ENCODE results near the gene POLA2. TPM values are rescaled to one million over a fixed set of nuclear protein-coding genes. Genes with fewer than 3 reads are reported as not detected.

Gene POLA2
- polyA plus RNA-seq, 3 donors from 2014 or later: 10.1 to 11.8 (median 11.8) TPM

DNA sequence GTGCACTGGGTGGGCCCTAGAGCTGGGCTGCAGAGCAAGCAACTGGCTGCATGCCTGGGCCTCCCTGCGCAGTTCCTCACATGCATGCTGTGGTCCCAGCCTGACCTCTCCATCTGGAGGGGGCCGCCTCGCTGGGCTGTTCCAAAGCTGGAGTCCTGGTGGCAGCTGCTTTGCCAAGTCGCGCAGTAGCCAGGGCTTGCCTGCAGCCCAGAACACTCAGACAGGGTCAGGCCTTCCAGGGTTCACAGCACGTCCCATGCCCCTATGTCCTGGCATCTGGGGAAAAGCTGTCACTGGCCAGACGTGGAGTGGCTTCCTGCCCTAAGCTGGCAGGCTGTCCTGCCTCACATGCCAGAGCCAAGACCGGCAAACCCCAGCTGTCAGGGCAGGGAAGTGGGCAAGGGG, 36.4 kb downstream of the POLA2 start:
- Mint-ChIP-seq H3K4me1 (no peaks in the 10 kb centered on the region), H3K4me3 (no peak overlapping the region), H3K36me3 (peaks cover 7 to 29% (median 21%) of the 10 kb centered on the region in 3 donors), H3K9me3 (no peaks in the 10 kb centered on the region), H3K27me3 (ENCODE audit: low read depth in 3 of 3) (peaks cover 0 to 2% (median 0%) of the 10 kb centered on the region in 3 donors), H3K27ac (no peak overlapping the region)
- no peak for DNase-seq

DNA sequence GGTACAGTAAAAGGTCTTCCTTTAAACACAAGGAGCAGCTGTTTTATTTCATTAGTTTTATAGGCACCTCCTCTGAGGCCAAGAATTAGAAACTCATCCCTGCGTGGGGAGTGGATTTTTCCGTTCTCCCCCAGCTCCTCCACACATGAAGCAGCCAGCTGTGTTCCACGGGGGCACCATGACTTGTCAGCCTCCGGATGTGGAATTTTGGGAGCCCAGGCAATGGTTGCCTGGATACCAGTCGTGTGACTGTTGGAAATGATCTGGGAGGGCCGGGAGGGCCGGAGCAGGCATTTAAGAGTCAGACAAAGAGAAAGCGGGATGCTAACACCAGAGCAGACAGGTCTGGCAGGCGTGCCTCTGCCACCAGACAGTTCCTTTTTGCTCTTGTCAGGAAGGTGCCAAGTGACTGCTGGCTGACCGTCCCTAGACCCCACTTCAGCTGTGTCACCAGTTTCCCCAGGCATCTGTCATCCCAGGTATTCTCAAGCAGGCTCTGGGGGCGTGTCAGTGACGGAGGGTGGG, 37.0 kb downstream of the POLA2 start:
- Mint-ChIP-seq H3K27ac (no peak overlapping the region), H3K4me3 (no peak overlapping the region), H3K36me3 (peaks cover 7 to 27% (median 19%) of the 10 kb centered on the region in 3 donors), H3K9me3 (no peaks in the 10 kb centered on the region), H3K27me3 (ENCODE audit: low read depth in 3 of 3) (peaks cover 0 to 2% (median 0%) of the 10 kb centered on the region in 3 donors), H3K4me1 (no peaks in the 10 kb centered on the region)
- no peak for DNase-seq

DNA sequence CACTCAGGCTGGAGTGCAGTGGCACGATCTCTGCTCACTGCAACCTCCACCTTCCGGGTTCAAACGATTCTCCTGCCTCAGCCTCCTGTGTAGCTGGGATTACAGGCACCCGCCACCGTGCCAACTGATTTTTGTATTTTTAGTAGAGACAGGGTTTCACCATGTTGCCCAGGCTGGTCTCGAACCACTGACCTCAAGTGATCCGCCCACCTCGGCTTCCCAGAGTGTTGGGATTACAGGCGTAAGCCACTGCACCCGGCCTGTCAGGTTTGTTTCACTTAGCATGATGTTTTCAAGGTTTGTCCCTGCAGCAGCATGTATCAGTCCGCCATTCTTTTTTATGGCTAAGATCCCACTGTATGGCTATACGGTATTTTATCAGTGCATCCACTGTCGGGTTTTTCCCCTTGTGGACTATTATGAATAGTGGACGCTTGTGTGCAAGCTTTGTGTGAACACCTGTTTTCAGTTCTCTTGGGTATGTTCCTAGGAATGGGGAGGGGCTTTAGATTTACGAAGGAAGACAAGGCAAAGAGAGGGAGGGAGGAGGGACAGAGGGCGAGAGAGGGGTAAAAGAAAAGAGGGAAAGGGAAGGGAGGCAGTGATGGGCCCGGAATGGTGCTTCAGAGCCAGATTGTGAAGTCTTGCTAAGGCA, 39.0 kb downstream of the POLA2 start:
- peaks cover 0 to 4% (median 2%) of the 10 kb centered on the region in 3 donors for H3K27me3 Mint-ChIP-seq (ENCODE audit: low read depth in 3 of 3)
- peak overlapping the region in 1 of 6 donors; percentile 28 for H3K27ac Mint-ChIP-seq
- no peaks in the 10 kb centered on the region for H3K9me3 Mint-ChIP-seq
- no peak for DNase-seq
- peaks cover 6 to 7% (median 7%) of the 10 kb centered on the region in 3 donors for H3K36me3 Mint-ChIP-seq
- no peaks in the 10 kb centered on the region for H3K4me1 Mint-ChIP-seq
- H3K4me3 Mint-ChIP-seq: no peak overlapping the region

DNA sequence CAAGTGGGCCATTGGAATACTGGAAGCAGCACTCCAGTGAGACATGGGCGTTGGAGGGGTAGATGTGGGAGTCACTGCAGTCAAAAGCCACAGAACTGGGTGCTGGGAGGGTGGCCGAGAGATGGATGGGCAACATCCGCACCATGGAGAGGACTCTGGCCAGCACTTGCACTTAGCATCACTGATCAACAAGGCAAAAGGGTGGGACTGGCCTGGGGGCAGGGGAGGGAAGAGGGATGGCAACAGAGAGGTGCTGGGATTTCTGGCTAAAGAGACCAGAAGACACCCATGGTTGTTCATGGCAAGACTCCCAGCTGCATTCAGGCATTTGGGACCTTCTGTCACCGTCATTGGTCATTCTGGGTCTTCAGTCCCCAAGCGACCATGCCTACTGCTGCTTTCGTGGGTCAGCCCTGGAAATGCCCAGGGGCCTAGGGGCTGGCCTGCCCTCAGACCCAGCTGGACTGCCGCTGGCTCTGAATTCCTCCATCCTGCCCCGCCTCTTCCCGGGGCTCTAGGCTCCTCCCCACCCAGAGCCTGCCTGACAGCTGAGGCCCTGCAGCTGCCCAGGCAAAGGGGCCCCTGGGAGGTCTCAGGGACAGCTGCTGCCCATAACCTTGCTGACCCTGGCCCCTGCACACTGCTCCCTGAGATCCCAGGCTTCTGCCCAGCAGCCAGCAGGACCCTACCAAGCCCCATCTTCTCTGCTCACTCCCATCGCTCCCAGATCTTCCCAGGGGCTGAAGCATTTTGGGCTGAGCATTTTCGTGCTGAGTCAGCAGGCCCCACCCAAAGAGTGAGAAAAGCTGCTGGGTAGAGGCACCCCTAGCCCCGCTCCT, 39.9 kb downstream of the POLA2 start:
- Mint-ChIP-seq H3K27ac (no peak overlapping the region), H3K27me3 (ENCODE audit: low read depth in 3 of 3) (peaks cover 0 to 4% (median 2%) of the 10 kb centered on the region in 3 donors), H3K9me3 (no peaks in the 10 kb centered on the region), H3K36me3 (no peaks in the 10 kb centered on the region), H3K4me1 (no peaks in the 10 kb centered on the region), H3K4me3 (no peak overlapping the region)
- no peak for DNase-seq

DNA sequence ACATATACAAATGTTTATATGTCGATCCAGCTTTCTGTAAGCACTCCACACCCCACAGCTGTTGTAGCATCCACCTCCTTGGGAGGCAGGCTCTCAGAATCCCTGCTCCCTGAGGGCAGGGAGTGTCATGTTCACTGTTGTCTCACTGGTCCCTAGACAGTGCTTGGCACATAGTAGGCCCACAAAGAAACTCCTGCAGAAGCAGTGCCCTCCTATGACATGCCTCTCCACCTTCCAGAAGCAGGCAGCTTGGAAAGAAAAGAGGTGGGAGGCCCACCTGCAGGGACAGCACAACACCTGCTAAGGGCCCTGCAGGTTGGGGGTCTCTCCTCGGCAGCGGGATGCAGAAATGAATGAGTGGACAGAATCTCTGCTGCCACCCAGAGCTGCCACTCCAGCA, 41.8 kb downstream of the POLA2 start:
- peak overlapping the region in 1 of 6 donors; percentile 61 for H3K27ac Mint-ChIP-seq
- no peaks in the 10 kb centered on the region for H3K4me1 Mint-ChIP-seq
- H3K9me3 Mint-ChIP-seq: no peaks in the 10 kb centered on the region

DNA sequence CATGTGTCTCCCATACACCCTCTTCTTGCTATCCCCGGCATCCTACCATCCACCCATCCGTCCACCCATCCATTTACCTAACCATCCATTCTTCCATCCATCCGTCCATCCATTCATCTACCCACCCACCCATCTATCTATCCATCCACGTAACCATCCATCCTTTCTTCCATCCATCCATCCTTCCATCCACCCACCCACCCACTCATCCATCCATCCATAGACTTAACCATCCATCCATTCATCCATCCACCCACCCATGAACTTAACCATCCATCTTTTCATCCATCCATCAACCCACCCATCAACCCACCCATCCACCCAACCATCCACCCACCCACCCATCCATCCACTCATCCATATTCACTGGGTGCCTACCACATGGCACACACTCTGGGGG, 42.3 kb downstream of the POLA2 start:
- Mint-ChIP-seq H3K27ac (no peak overlapping the region), H3K36me3 (no peaks in the 10 kb centered on the region), H3K9me3 (no peaks in the 10 kb centered on the region), H3K27me3 (ENCODE audit: low read depth in 3 of 3) (peaks cover 0 to 4% (median 2%) of the 10 kb centered on the region in 3 donors), H3K4me1 (no peaks in the 10 kb centered on the region), H3K4me3 (no peak overlapping the region)
- no peak for DNase-seq

More for the DNA sequence above, 41.8 kb downstream of the POLA2 start:
- H3K27me3 Mint-ChIP-seq (ENCODE audit: low read depth in 3 of 3): peaks cover 0 to 4% (median 2%) of the 10 kb centered on the region in 3 donors
- no peak overlapping the region for H3K4me3 Mint-ChIP-seq
- DNase-seq: no peak
- no peaks in the 10 kb centered on the region for H3K36me3 Mint-ChIP-seq

DNA sequence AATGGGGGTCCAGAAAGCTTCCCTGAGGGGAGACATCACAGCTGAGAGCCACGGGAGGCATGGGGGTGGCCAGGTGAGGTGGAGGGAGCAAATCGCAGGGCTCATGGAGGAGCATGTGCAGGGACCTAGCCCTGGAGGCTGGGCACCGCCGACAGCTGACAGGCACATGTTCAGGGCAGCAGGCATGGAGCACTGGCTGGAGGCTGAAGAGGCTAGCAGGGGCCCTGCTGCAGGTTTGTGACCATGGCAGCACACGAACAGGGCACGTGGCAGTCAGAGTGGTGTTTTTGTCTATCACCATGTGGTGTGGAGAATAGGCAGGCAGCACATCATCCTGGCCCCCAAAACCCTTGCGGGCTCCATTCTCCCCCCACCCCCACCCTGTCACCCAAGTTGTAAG, 42.9 kb downstream of the POLA2 start:
- Mint-ChIP-seq H3K4me1 (no peaks in the 10 kb centered on the region), H3K36me3 (no peaks in the 10 kb centered on the region), H3K27ac (no peak overlapping the region), H3K9me3 (no peaks in the 10 kb centered on the region), H3K4me3 (no peak overlapping the region), H3K27me3 (ENCODE audit: low read depth in 3 of 3) (peaks cover 0 to 4% (median 2%) of the 10 kb centered on the region in 3 donors)
- DNase-seq: no peak

DNA sequence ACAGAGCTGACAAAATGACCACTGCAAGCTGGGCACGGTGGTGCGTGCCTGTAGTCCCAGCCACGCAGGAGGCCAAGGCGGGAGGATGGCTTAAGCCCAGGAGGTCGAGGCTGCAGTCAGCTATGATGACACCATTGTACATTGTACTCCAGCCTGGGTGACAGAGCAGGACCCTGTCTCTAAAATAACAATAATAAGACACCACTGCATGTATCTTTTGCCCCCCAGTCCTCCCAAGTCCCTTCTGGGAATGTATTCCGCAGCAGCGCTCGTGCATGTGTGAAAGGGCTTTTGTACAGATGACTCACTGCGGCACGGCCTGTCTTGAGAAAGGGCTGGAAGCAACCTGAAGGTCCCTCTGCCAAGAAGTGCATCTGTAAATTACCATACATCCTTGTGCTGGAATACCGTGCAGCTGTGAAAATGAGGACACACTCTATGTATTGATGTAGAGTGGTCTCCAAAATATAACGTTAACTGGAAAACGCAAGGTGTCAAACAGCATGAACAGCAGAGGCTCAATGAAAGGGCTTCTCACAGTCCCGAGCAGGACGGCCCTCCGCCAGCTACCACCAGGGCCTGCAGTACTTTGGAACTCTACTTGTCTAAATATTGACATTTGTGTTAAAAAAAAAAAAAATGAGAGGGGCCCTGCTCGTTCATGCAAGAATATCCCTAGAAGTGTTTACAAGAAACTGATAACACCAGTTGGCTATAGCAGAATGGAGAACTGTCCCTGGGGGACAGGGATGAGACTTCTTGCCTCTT, 43.9 kb downstream of the POLA2 start:
- no peaks in the 10 kb centered on the region for H3K4me1 Mint-ChIP-seq
- H3K4me3 Mint-ChIP-seq: no peak overlapping the region
- no peak overlapping the region for H3K27ac Mint-ChIP-seq
- peaks cover 0 to 4% (median 0%) of the 10 kb centered on the region in 3 donors for H3K27me3 Mint-ChIP-seq (ENCODE audit: low read depth in 3 of 3)
- no peak for DNase-seq
- H3K9me3 Mint-ChIP-seq: no peaks in the 10 kb centered on the region
- H3K36me3 Mint-ChIP-seq: no peaks in the 10 kb centered on the region

DNA sequence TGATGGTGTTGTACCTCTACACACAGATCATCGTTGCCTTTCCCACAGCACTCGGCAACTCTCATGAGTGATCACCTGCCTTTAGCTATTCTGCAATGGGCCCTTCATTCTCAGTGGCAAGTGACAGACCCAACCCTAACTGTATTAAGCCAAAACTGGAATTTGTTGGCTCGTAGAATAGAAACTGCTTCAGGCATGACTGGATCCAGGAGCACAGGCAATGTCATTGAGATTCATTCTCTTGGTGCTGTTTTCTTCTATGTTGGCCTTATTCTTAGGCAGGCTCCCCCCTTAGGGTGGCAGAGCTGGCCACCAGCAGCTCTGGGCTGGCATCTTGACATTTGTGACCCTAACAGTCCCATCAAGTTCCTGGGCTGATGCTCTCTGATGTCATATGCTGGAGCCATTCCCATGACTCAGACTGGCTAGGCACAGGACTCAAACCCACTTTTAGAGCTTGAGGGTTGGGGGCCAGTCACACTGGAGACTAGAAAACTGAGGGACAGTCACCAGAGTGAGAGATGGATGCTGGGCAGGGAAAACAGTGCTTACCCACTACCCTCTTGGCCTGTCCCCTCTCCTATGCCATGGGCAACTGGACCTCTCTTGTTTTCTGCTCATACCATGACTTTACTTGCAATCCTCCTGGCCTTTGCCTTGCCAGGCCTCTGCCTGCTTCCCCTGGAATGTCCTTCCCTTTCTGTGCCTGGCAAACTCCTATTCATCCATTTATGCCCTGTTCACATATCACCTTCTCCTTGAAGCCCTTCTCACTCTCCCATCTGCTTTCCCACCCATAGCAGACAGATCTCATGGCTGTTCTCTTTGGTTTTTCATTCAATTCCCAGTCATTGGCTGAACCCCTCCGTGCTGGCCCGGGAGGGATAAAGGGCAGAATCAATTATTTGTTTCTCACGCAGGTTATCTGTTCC, 45.8 kb downstream of the POLA2 start:
- H3K4me3 Mint-ChIP-seq: no peak overlapping the region
- no peaks in the 10 kb centered on the region for H3K9me3 Mint-ChIP-seq
- no peak overlapping the region for H3K27ac Mint-ChIP-seq
- H3K27me3 Mint-ChIP-seq (ENCODE audit: low read depth in 3 of 3): peaks cover 0 to 6% (median 0%) of the 10 kb centered on the region in 3 donors
- no peak for DNase-seq
- H3K4me1 Mint-ChIP-seq: no peaks in the 10 kb centered on the region
- no peaks in the 10 kb centered on the region for H3K36me3 Mint-ChIP-seq

DNA sequence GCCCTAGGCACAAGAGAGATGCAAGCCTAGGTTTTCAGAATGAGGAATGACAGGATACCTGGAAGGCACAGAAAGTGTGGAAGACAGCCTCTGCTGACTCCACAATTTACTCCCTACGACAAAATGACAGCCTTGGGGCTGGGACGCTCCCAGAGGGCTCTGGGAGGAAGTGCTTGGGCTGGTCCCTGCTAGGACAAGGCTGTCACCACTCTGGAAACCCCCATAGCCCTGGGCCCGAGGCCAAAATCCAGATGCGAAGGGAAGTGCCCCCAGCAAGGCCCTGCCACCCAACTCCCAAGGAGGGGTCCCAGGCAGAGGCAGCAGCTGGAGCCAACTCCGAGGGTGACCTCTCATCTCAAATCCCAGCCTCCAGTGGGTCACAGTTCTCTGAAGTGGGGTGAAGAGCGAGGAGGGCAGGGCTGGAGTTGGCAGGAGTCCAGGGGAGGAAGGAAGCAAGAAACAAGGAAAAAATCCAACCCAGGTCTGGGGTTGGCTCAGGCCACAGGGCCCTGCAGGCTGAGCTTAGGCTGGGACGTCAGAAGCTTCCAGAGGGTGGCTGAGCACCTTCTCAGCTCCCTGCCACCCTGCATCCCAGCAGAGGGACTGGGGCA, 46.6 kb downstream of the POLA2 start:
- DNase-seq: no peak
- Mint-ChIP-seq H3K27ac (no peak overlapping the region), H3K4me3 (no peak overlapping the region), H3K9me3 (no peaks in the 10 kb centered on the region), H3K36me3 (no peaks in the 10 kb centered on the region), H3K4me1 (no peaks in the 10 kb centered on the region), H3K27me3 (ENCODE audit: low read depth in 3 of 3) (peaks cover 0 to 6% (median 2%) of the 10 kb centered on the region in 3 donors)

DNA sequence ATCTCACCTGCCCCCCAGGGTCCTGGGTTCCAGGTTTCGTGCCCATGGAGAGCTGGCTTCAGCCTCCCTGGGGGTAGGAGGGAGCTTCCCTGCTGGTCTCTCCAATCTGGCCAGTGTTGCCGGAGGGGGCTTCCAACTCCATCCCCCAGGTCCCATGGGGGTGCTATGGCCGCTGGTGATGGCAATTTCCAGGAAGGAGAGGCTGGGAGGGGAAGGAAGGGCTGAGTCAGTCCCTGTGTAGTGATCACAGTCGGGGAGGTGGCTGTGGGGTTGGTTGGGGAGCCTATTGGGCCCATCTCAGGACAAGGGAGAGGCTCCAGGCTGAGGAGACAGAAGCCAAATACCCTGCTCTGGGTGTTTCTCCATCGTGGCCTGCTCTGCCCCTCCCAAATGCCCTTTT, 47.2 kb downstream of the POLA2 start:
- Mint-ChIP-seq H3K4me3 (no peak overlapping the region), H3K36me3 (no peaks in the 10 kb centered on the region), H3K27ac (no peak overlapping the region), H3K9me3 (no peaks in the 10 kb centered on the region), H3K27me3 (ENCODE audit: low read depth in 3 of 3) (peaks cover 0 to 8% (median 2%) of the 10 kb centered on the region in 3 donors), H3K4me1 (no peaks in the 10 kb centered on the region)
- no peak for DNase-seq

DNA sequence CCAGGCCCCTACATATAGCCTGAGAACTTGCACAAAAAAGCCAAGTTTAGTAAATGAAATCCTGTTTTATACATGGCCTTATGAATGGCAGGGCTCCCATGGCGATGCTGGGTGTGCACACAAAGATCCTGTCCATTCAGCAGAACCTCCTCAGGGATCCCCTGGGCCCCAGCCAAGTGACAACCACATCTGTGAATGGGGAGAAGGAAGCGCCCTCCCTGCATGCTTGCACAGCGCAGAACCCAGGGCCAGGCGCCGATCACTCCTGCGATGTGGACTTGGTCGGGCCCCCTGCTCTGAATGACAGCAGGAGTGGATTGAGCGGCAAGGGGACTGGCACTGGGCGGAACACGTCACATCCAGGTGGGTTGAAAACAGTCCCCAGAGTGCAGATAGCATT, 48.5 kb downstream of the POLA2 start:
- no peak overlapping the region for H3K27ac Mint-ChIP-seq
- DNase-seq: no peak
- H3K9me3 Mint-ChIP-seq: no peaks in the 10 kb centered on the region
- no peaks in the 10 kb centered on the region for H3K36me3 Mint-ChIP-seq
- H3K4me3 Mint-ChIP-seq: no peak overlapping the region
- peaks cover 0 to 11% (median 2%) of the 10 kb centered on the region in 3 donors for H3K27me3 Mint-ChIP-seq (ENCODE audit: low read depth in 3 of 3)
- H3K4me1 Mint-ChIP-seq: peaks cover 0 to 3% of the 10 kb centered on the region in 2 donors

All from immature natural killer cell (primary cell).